ENCODE data around the gene SLC25A43.
A peak's percentile ranks its signal among the peaks of the same experiment; 100 is the strongest.
"Not testable (repeated sequence)": the region's sequence is repeated elsewhere in the genome, so short reads cannot be mapped to it uniquely, and the experiment has no call there.

Gene SLC25A43

DNA sequence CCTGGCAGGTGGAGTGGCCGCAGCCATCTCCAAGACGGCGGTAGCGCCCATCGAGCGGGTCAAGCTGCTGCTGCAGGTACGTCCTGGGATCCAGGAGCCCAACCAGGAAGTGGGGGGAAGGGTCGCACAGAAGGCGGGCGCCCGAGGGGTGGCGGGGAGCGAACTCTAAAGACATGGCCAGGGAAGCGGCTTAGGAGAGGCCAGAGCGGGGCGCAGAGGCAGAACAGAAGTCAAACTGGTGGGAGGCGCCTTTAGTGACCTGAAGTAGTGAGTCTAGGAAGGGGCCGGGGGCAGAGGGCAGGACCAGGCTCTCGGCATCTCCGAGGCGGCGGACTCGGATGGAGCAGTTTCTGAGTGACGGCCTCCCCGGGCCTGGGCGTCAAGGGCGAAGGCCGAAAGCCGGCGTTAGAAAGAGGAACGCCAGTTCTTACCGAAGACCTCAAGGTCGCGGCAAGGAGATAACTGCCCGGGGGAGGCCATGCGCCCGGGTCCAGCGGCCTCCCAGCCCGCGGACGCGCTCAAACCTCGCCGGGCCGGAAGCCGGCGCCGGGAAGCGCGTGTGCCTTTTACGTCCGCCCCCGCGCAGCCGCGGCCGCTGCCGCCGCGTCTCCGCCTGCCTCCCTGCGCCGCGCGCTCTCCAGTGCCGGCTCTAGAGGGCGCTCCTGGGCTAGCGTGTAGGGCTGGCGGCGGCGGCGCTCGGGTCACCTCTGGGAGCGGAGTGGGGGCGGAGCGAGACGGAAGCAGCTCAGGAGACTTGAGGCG is 69.6 kb downstream of the SLC25A43 start:
- DNase-seq: peak; percentile 25 to 82 (median 70)

DNA sequence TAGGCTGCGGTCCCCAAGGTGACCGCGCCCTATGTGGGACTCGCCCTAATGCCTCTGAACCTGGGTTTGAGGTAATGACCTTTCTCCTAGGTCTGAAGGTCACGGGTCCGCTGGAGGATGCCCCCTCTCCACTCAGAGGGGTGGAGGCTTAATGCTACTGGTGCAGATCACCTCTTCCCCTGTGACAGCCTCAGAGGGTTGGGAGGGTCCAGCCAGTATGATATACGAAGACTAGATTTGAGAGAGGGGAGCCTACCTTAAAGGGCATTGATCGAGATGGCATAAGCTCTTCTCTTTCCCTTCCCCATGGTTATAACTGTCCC is 70.1 kb downstream of the SLC25A43 start:
- DNase-seq: no peak

DNA sequence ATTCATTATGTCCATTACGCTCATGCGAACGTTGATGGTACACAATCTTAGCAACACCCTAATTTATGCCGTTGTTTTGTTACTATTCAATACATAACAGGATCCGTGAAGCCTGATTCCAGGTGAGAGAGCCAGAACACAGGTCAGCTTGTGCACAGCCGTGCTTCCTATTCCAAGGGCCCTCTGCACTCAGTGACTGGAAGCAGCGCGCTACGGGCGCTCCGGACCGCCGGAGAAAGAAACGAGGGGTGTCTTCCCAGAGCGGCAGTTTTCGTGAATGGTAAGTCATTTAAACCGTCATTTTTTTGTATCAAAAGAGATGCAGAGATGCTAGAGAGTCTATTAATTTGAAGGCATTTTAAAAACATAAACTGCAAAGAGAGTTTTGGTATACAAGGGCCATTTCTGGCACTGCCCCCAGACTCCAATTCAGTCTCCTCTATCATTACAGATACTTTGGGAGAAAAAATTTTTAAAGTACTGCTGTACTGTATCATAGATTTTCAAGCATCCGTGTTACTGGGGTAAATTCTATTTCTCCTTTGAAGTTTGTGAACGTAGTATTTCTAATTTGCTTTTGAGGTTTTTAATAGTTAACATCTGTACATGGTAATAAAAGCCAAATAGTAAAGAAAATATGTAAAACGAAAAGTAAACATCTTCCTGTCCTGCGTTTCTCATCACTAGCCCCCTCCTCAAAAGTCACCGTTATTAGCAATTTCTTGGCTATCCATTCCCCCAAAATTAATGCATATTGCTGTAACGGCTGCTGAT is 75.7 kb downstream of the SLC25A43 start:
- no peak for DNase-seq

DNA sequence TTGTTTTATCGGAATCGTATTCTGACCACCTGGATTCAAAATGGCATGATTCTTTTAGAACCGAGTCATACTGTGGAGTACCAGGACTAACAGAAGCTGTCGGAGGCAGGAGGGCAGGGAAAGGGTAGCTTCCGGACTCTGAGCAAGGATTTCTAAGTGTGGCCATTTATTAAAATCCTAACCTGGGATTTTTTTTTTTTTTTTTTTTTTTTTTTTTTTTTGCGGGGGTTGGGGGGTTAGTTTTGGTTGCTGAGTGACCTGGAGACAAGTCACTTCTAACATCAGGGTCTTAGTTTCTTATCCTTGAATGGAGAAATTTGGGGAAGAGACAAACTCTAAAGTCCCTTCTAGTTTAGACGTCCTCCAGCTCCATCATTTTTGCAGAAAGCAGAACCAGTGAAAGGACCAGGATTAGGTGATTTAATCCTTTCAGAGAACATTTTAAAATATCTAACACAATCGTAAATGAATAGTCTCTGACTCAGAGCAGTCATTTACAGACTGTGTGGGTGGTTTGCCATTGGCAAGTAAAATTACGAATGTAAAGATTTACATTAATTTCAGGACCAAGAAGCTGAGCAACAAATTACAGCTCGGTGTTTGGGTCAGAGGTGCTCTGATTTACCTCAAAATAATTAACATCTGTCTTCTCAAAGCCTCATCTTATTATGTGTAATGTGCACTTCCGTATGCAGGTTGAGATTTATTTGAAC is 76.4 kb downstream of the SLC25A43 start:
- no peak for DNase-seq

DNA sequence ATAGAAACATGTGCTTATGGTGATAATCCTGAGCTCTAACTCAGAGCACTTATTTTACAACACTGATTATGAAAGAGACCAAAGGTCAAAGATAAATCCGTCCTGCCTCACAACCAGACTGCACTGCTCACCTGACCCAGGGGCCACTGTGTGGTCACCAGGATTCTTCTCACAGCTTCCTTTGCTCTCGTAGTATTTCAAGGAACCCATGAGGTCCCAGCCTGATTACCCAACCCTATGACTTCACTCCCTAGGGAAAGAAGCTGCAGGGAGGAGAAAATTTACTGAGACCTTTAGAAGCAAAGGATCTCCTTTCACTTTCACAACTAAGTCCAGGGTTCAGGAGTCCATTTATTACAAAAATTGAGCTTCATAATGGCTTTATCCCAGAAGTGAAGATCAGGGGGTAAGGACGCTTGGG is 78.7 kb downstream of the SLC25A43 start:
- no peak for DNase-seq

DNA sequence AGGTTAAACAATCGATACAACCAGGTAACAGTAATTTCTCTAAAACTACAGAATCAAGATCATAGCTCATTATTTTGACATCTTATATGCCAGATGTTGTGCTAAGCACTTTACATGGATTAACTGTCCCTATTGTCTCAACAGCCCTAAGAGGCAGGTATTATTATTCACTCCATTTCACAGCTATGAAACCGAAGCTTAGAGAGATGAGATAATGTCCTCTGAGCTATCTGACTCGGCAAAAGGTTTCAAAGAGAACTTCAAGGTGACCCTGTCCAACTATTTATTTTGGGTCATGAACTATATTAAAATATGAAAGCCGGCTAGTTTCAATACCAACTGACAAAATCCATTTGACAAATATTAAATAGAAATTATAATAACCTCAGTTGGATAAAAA is 79.4 kb downstream of the SLC25A43 start:
- DNase-seq: no peak

DNA sequence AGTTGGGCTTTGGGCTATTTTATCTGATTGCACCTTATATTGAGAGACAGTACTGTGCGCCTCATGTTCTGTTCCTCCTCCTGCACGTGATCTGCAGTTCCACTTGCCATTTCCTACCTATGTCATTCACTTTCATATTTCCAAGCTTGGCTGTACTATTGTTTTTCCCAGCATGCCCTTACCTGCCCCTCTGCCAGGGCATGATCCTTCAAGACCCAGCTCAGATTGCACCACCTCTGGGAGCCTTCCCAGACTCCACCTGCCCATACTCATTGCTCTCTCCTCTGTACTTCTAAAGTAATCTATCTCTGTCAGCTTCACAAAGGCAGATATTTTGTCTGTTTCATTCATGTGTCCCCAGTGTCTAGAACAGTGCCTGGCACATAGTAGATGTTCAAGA is 80.7 kb downstream of the SLC25A43 start:
- no peak for DNase-seq

DNA sequence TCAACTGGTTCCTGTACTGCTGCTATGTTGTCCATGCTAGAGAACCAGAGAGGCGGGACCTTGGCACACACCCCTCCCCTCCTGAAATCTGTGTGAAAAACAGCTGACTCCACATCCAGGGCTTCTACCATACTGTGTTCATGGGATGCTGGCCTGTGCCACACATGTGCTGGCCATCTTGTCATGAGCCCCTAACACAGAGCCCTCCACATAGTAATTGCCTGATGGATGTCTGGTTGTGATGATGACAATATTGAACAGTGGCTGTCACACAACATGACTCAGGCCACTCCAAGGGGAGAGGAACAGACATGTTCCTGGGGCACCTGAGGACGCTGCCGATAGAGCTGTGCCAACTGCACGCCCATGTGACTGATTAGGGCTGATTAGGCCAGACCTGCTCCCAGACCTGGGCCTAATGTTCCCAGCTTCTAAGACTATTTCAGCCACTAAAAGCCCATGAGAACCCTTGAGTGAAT is 82.2 kb downstream of the SLC25A43 start:
- DNase-seq: no peak

DNA sequence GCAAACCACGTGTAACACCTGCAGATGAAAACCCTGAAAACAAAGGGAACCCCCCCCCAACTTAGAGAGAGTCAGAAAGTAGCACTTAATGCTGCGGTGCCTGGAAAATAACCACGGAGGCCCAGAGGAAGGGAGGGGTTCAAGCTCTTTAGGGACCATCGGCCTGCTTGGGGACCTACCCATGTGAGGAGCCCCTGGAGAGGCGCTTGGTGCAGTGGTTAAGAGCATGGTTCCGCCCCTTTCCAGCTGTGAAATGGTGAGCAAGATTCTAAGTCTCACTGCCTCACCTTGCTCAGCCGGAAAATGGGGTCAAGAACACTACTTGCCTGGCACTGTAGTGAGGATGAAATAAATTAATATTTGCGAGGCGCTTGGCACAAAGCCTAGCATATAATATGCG is 82.9 kb downstream of the SLC25A43 start:
- no peak for DNase-seq

DNA sequence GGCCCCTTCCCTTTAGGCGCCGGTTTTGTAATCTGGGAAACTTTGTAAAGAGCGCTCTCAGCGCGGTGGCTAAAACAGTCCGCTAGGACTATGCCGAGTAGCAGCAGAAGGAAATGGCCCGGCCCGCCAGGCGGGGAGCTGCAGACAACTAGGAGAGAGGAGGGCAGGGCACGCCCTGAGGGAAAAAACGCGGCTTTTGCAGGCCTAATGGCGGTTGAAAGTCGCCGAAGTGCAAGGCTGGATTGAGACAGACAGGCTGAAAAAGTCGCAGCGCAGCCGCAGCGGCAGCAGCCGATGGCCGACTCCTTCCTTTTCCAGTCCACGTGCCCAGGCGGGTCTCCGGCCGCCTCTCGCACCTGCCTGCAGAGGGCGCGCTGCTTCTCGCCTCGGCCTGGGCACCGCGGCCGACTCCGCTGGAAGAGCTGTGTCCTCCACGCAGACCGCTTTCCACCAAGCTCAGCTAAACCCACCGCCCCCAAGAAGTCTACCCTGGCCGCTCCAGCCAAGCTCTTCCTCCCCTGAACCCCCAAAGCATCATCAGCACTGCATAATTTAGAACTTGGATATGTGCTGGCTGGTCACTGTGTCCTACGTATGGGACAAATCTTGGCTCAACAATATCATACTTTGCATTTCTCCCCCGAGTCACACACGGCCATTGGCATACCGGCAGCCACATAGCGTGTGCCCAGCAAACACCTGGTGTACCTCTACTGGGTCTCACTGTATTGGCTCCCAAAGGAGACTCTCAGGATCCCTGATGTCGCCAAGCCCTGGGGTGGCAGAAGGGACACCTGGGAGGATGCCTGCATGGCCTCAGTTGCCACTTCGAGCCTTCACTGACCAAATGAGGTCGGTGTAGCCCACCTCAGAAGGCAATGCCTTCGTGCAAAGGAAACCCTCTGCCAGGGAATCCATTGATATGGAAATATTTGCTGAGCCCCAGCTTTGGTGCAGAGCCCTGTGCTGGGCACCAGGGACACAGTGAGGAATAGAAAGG is 83.6 kb downstream of the SLC25A43 start:
- DNase-seq: peak; percentile 7 to 59 (median 35)

DNA sequence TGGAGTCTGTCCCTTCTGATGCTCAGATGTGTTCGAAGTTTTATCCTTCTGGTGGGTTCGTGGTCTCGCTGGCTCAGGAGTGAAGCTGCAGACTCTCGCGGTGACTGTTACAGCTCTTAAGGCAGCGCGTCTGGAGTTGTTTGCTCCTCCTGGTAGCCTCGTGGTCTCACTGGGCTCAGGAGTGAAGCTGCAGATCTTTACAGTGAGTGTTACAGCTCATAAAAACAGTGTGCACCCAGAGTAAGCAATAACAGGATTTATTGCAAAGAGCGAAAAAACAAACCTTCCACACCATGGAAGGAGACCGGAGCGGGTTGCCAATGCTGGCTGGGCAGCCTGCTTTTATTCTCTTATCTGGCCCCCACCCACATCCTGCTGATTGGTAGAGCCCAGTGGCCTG is 87.6 kb downstream of the SLC25A43 start:
- DNase-seq: no peak

DNA sequence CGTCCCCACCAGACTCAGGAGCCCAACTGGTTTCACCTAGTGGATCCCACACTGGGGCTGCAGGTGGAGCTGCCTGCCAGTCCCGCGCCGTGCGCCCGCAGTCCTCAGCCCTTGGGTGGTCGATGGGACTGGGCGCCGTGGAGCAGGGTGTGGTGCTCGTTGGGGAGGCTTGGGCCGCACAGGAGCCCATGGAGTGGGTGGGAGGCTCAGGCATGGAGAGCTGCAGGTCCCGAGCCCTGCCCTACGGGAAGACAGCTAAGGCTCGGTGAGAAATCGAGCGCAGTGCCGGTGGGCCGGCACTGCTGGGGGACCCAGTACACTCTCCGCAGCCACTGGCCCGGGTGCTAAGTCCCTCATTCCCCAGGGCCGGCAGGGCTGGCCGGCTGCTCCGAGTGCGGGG is 88.6 kb downstream of the SLC25A43 start:
- not testable (repeated sequence) for DNase-seq

DNA sequence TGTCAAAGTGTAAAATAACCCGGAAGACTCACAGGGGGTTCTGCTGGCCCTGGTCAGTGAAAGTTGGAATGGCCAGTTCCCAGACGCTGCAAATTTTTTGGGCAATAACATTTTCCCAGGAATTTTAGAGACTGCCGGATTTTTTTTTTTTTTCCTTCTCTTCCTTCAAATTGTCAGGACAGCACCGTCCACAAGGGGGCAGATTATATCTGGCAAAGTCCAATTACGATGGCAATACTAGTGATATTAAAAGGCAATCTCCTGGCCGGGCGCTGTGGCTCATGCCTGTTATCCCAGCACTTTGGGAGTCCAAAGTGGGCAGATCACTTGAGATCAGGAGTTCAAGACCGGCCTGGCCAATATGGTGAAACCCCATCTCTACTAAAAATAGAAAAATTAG is 89.6 kb downstream of the SLC25A43 start:
- DNase-seq: peak in 1 of 4 experiments; percentile 13

DNA sequence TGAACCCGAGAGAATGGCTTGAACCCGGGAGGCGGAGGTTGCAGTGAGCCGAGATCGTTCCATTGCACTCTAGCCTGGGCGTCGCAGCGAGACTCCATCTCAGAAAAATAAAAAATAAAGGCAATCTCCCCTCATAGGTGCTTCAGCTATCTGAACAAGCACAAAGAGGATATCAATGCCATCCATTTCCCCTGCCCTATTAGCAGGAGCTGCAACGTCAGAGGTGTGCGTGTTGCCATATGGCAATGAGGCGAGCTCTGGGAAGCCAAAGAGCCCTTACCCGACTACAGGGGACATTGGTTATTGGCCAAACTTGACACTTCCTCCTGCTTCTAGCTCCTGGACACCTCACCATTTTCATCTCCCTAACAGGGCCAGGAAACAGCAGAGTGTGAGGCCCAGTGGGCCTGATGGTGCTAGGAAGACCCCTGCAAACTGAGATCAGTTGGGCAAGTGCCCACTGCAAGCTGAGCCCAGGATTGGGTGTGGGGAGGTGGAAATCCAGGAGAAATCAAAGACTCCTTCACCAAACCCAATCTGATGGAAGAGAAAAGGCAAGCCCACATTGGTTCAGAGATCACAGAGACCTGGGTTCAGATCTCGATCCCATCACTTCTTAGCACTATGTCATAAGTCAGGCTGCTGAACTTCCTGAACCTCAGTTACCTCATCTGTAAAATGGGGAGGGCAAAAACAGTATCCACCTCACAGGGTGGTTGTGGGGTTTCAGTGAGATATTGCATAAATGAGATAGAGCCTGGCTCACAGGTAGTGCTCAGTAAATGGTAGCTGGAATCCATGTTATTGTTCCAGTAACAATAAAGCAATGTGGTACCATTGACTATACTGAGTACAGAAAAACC is 90.3 kb downstream of the SLC25A43 start:
- DNase-seq: no peak

DNA sequence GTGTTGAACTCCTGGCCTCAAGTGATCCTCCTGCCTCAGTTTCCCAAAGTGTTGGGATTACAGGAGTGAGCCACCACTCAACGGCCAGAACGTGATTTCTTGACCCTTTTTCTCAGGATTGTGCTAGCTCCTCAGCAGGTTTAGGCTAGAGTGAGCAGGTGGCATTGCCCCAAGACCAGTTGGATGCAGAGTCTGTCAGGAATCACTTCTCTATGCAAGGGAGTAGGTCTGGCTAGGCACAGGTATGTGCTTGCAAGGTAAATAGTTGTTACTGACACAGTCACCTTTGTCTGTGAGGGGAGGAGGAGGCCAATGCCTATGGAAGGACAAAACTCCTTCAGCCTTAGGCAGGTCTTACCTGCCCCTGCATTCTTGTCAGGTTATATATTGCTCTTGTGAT is 93.3 kb downstream of the SLC25A43 start:
- DNase-seq: no peak

DNA sequence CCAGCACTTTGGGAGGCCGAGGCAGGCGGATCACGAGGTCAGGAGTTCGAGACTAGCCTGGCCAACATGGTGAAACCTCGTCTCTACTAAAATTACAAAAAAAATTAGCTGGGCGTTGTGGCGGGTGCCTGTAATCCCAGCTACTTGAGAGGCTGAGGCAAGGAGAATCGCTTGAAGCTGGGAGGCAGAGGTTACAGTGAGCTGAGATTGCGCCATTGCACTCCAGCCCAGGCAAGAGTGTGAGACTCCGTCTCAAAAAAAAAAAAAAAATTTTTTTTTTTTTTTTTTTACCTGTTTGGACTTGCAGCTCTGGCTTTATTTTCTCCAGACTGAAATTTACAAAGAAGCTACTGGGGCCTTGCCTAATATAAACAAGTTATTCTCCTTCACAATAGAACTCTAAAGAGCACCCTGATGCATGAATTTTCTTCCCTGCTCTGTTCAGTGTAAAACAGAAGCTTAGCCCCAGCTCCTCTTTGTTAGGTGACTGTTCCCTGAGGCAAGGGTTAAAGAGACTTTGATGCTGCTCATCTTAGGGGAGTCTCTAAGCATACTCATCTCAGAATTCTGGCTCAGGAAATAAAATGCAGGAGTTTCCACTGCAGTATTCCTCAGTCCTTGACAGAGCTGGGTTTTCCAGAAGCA is 94.8 kb downstream of the SLC25A43 start:
- DNase-seq: not testable (repeated sequence)

DNA sequence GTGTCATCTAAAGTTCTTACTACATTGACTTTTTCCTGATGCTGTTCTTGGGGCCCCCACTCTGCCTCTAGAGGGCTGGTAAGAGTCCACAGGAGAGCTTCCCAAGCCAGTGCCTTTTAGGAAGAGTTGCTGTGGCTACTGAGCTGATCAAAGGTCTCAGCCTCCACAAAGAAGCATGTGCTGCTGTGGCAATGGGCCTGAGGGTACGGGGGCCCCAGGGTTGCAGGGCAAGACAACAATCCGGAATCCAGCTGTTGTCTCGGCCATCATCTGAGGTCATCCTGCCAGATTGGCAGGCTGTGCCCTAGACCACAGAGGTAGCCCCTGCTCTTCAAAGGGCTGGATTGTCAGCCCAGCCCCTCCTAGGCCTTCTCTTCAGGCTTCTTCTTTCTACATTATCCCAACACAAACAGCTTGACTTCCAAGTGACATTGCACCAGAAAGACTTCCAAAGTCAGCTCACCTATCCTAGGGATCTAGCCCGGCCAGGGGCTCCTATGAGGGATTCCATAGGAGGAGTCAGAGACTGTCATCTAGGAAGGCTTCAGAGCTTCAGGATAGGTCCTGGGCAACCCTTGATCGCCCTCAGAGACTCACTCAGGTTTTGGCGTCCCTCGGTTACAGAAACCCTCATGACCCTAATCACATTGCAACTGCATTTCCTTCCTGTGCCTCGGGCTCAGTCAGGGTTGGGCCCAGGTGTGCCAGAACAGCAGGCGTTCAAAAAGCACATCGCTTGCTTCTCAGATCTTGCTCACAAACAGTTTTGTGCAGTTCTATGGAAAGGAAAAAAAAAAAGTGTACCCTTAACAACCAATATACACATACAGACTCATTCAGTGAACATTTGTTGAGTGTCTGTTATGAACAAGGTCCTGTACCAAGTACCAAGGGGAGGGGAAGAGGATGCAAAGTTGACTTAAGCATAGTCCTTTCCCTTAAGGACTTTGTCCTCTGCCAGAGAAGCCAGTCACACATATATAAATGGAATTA is 96.9 kb downstream of the SLC25A43 start:
- DNase-seq: no peak

DNA sequence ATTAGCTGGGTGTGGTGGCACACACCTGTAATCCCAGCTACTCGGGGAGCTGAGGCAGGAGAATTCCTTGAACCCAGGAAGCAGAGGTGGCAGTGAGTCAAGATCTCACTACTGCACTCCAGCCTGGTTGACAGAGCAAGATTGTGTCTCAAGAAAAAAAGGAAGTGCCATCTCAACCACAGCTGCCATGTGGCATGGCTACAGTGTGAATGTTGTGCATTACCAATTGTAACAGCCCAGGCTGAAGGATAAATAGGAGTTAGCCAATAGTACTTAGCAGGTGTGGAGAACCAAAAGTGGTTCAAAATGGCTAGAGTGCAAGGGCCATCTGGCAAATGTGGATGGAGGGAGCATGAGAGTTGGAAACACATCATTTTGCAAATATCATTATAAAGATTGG is 98.0 kb downstream of the SLC25A43 start:
- no peak for DNase-seq

DNA sequence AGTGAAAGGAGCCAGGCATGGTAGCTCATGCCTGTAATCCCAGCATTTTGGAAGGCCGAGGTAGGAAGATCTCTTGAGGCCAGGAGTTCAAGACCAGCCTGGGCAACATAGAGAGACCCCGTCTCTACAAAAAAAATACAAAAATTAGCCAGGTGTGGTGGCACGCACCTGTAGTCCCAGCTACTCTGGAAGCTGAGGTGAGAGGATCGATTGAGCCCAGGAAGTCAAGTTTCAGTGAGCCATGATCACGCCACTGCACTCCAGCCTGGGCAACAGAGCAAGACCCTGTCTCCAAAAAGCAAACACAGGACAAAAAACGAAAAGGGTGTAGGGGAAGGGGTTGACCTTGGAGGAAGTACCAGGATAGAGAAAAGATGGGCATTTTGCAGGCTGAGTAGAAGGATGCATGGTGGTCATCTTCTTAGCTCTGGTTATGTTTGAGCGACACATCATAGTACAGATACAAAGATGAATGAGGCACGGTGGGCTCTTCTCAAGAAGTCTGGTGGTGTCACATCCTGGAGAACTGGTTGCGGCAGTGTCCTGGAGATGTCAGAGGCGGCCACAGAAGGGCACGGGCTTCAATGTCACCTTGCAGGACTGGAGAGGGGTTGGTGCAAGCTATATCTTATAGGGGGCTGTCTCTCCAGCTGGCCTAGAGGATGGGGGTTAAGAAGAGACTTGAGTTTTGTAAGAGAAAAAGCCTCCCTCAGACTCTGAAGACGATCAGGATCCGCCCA is 101.1 kb downstream of the SLC25A43 start:
- DNase-seq: no peak
